Measurements from ENCODE around the gene WDR1.

The WDR1 gene

GRCh38 chr4:10100734-10101216 lies 15.8 kb downstream of the WDR1 start:
- H3K27ac Mint-ChIP-seq, result peak overlapping the region; percentile 64
- no peaks in the 10 kb centered on the region for H3K27me3 Mint-ChIP-seq
- ATAC-seq, result peak; percentile 9
- H3K4me3 Mint-ChIP-seq, result no peak overlapping the region
- H3K4me1 Mint-ChIP-seq, result peaks cover 87% of the 10 kb centered on the region
- H3K9me3 Mint-ChIP-seq, result no peaks in the 10 kb centered on the region
- peaks cover 68% of the 10 kb centered on the region for H3K36me3 Mint-ChIP-seq

DNA sequence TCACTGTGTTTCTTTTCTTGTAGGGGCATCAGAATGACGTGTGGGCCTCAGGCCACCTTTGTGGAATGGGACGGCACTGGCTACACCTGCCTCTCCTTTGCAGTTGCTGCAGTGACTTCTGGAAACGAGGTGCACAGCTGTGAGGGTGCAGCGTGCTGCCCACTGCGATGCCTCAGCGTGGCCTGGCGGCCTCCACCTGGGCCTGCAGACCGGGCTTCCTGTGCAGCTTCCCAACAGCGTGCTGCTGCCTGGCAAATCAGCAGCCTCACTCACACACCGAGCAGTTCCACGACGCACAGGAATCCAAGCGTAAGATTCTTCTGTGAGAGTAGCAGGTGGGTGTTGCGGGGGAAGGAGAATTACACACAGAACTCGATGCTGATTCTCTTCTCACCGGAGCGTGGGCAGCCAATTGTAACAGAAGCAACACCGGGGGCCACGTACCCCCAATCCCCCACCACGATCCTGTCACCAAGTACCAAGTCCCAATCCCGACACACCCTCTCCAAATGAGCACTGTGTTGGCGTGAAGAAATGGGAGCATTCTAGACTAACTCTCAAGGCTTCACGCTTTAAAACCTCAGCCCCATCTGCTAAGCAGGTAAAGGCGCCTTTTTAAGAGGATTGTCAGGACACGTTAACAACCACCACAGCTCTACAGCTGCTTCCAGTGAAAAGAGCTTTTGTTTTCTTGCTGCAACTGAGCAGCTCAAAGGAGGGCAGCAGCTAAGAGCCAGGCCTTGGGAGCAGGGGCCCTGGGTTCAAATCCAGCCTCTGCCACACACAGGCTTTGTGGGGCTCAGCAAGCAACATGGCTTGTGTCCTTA lies 16.9 kb downstream of the WDR1 start:
- no peak for ATAC-seq
- no peaks in the 10 kb centered on the region for H3K9me3 Mint-ChIP-seq
- H3K27me3 Mint-ChIP-seq, result no peaks in the 10 kb centered on the region
- H3K27ac Mint-ChIP-seq, result peak overlapping the region; percentile 64
- H3K4me3 Mint-ChIP-seq, result no peak overlapping the region
- H3K36me3 Mint-ChIP-seq, result peaks cover 58% of the 10 kb centered on the region
- H3K4me1 Mint-ChIP-seq, result peaks cover 87% of the 10 kb centered on the region

DNA sequence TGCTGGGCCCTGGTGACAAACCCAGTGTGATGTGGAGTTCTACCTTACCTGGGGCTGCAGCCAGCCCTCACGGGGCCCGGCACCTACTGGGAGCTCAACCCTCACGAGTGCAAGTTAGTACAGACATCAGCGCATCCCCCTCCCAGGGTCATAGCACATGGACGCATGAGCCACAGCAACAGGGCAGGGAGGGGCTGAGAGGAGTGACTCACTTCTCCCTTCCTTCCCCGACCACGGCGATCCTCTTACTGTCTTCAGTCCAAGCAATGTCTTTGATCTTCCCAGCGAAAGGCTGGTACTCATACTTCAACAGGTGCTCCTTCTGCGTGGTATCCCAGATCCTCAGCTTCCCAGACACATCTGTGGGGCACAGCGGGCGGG lies 17.8 kb downstream of the WDR1 start:
- ATAC-seq, result no peak
- Mint-ChIP-seq H3K36me3 (peaks cover 61% of the 10 kb centered on the region), H3K9me3 (no peaks in the 10 kb centered on the region), H3K27me3 (no peaks in the 10 kb centered on the region), H3K4me1 (peaks cover 89% of the 10 kb centered on the region), H3K4me3 (no peak overlapping the region), H3K27ac (peak overlapping the region; percentile 42)

- ATAC-seq, result no peak
- Mint-ChIP-seq H3K4me3 (no peak overlapping the region), H3K9me3 (no peaks in the 10 kb centered on the region), H3K4me1 (peaks cover 92% of the 10 kb centered on the region), H3K27me3 (no peaks in the 10 kb centered on the region), H3K27ac (peak overlapping the region; percentile 91), H3K36me3 (peaks cover 64% of the 10 kb centered on the region)
Measured at GRCh38 chr4:10097906-10098779, 18.5 kb downstream of the WDR1 start.

- no peak for ATAC-seq
- Mint-ChIP-seq H3K4me1 (peaks cover 86% of the 10 kb centered on the region), H3K4me3 (no peak overlapping the region), H3K27ac (peak overlapping the region; percentile 91), H3K36me3 (peaks cover 64% of the 10 kb centered on the region), H3K27me3 (no peaks in the 10 kb centered on the region), H3K9me3 (no peaks in the 10 kb centered on the region)
Measured at GRCh38 chr4:10096978-10097335, 19.6 kb downstream of the WDR1 start.

DNA sequence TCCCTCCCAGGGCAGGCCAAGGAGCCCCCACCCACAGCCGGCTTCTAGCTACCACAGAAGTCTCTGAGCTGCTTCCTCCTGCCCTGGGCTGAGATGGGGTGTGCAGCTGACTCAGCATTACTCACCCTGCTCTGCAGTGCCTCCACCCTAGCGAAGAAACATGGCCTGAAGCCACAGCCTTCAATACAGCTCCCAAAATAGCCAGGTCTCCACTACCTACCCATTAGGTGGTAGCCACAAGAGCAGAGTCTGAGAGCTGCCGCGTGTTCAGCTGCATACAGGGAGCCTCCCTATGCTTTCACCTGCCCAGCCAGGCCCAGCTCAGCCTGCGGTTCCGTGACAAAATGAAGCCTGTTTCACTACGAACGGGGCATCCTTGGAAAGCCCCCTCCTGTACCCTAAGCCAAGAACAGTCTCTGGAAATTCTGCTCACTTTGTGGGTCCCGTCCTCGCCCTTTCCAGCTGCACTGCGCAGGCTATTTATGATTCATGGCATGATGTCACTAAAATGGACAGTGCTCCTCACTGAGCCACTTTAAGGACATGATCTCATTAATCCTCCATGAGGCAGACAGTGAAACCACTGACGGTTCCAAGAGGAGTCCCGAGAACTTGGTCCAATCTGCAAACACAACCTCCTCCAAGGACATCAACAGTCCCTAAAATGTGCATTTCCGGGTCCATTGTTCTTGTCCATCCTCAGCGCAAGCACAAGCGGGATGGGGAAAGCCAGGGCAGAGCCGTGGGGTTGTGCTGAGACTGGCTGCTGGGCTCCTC lies 20.2 kb downstream of the WDR1 start:
- Mint-ChIP-seq H3K36me3 (peaks cover 64% of the 10 kb centered on the region), H3K4me1 (peaks cover 80% of the 10 kb centered on the region), H3K9me3 (no peaks in the 10 kb centered on the region), H3K4me3 (peak overlapping the region; percentile 18), H3K27ac (peak overlapping the region; percentile 91), H3K27me3 (no peaks in the 10 kb centered on the region)
- peak; percentile 88 for ATAC-seq

GRCh38 chr4:10095296-10095991 lies 21.2 kb downstream of the WDR1 start:
- Mint-ChIP-seq H3K4me3 (no peak overlapping the region), H3K27me3 (no peaks in the 10 kb centered on the region), H3K27ac (peak overlapping the region; percentile 91), H3K4me1 (peaks cover 71% of the 10 kb centered on the region), H3K9me3 (no peaks in the 10 kb centered on the region), H3K36me3 (peaks cover 63% of the 10 kb centered on the region)
- ATAC-seq, result peak; percentile 32

GRCh38 chr4:10094841-10095240 lies 21.8 kb downstream of the WDR1 start:
- H3K36me3 Mint-ChIP-seq, result peaks cover 59% of the 10 kb centered on the region

GRCh38 chr4:10093801-10094552 lies 22.6 kb downstream of the WDR1 start:
- no peaks in the 10 kb centered on the region for H3K9me3 Mint-ChIP-seq
- no peak overlapping the region for H3K4me3 Mint-ChIP-seq
- no peaks in the 10 kb centered on the region for H3K27me3 Mint-ChIP-seq
- H3K36me3 Mint-ChIP-seq, result peaks cover 59% of the 10 kb centered on the region
- peak overlapping the region; percentile 91 for H3K27ac Mint-ChIP-seq
- H3K4me1 Mint-ChIP-seq, result peaks cover 60% of the 10 kb centered on the region
- ATAC-seq, result no peak

More at GRCh38 chr4:10094841-10095240, 21.8 kb downstream of the WDR1 start:
- H3K4me1 Mint-ChIP-seq, result peaks cover 65% of the 10 kb centered on the region
- H3K9me3 Mint-ChIP-seq, result no peaks in the 10 kb centered on the region
- no peak for ATAC-seq
- no peaks in the 10 kb centered on the region for H3K27me3 Mint-ChIP-seq
- no peak overlapping the region for H3K4me3 Mint-ChIP-seq
- peak overlapping the region; percentile 91 for H3K27ac Mint-ChIP-seq

DNA sequence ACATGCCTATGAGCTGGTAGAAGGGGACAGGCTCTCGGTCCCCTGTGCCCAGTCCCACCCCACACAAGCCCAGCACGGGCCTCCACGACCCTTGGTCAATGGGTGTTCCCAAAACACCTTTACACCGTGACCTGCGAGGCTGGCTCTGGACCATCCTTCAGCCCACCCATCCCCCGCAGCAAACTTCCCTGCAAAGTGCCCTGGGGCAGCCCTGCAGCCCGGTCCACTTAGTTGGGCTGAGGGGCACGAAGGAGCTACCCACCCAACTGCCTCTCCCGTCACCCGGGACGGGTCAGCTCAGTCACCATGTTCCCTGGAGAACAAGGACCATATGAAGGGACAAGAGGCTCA lies 23.4 kb downstream of the WDR1 start:
- no peak for ATAC-seq
- Mint-ChIP-seq H3K36me3 (peaks cover 54% of the 10 kb centered on the region), H3K4me1 (peaks cover 56% of the 10 kb centered on the region), H3K27ac (peak overlapping the region; percentile 44), H3K4me3 (no peak overlapping the region), H3K9me3 (no peaks in the 10 kb centered on the region), H3K27me3 (no peaks in the 10 kb centered on the region)

GRCh38 chr4:10092481-10093270 lies 23.9 kb downstream of the WDR1 start:
- no peak overlapping the region for H3K4me3 Mint-ChIP-seq
- no peak for ATAC-seq
- peaks cover 51% of the 10 kb centered on the region for H3K4me1 Mint-ChIP-seq

GRCh38 chr4:10091531-10092181 lies 24.9 kb downstream of the WDR1 start:
- Mint-ChIP-seq H3K9me3 (no peaks in the 10 kb centered on the region), H3K4me3 (no peak overlapping the region), H3K4me1 (peaks cover 41% of the 10 kb centered on the region), H3K36me3 (peaks cover 56% of the 10 kb centered on the region), H3K27ac (no peak overlapping the region), H3K27me3 (no peaks in the 10 kb centered on the region)
- ATAC-seq, result no peak

More at GRCh38 chr4:10092481-10093270, 23.9 kb downstream of the WDR1 start:
- Mint-ChIP-seq H3K27me3 (no peaks in the 10 kb centered on the region), H3K36me3 (peaks cover 56% of the 10 kb centered on the region), H3K9me3 (no peaks in the 10 kb centered on the region), H3K27ac (peak overlapping the region; percentile 44)
